Natural killer cell (primary cell): ENCODE measurements around the gene CYP4V2. TPM values are rescaled to one million over a fixed set of nuclear protein-coding genes. Genes with fewer than 3 reads are reported as not detected.

Experiments used
- ATAC-seq, 3 donors: fragments of 150-1000 bp in 2 of 3; fragments of 200-7000 bp in 1 of 3; cut with Tn5 transposase; 1 replicate in 1 of 3; 2 replicates in 2 of 3; pipeline ENCODE4 v1.10.0; 2021; ENCODE audit warnings: mild to moderate bottlenecking in 2 of 3, moderate library complexity in 2 of 3
- DNase-seq, 2 donors: peaks; one replicate each; pipeline versions ENCODE4 v3.0.0 to v3.0.0-alpha.2; 2013 to 2021; ENCODE audit warnings: mixed read lengths in 1 of 2
- H3K27ac ChIP-seq: one replicate; pipeline ENCODE4 v1.5.1; 2013; ENCODE audit warnings: mild to moderate bottlenecking, low read length
- H3K27me3 ChIP-seq: one replicate; pipeline ENCODE4 v1.6.1; 2013; ENCODE audit warnings: low read length; ENCODE audit not compliant: control insufficient read depth, insufficient read depth
- H3K36me3 ChIP-seq: one replicate; pipeline ENCODE4 v1.6.1; 2013; ENCODE audit warnings: low read length; ENCODE audit not compliant: control insufficient read depth, insufficient read depth
- H3K4me1 ChIP-seq: one replicate; pipeline ENCODE4 v1.6.1; 2013; ENCODE audit warnings: low read length; ENCODE audit not compliant: control insufficient read depth, insufficient read depth
- H3K4me3 ChIP-seq: one replicate; pipeline ENCODE4 v1.5.1; 2013; ENCODE audit warnings: low read length
- H3K9me3 ChIP-seq: one replicate; pipeline ENCODE4 v1.6.1; 2013; ENCODE audit warnings: low read length; ENCODE audit not compliant: control insufficient read depth, insufficient read depth
- H3K27ac Mint-ChIP-seq, 2 donors: one replicate each; pipeline ENCODE4 v1.8.0; 2022; ENCODE audit warnings: mild to moderate bottlenecking in 2 of 2, mixed read lengths in 2 of 2, moderate library complexity in 1 of 2
- H3K27me3 Mint-ChIP-seq, 2 donors: one replicate each; pipeline ENCODE4 v1.8.0; 2022; ENCODE audit warnings: low read depth in 2 of 2, mixed read lengths in 2 of 2
- H3K36me3 Mint-ChIP-seq: one replicate; pipeline ENCODE4 v1.8.0; 2022; ENCODE audit warnings: mixed read lengths
- H3K4me1 Mint-ChIP-seq, 2 donors: one replicate each; pipeline ENCODE4 v1.8.0; 2022; ENCODE audit warnings: mixed read lengths in 2 of 2
- H3K4me3 Mint-ChIP-seq: one replicate; pipeline ENCODE4 v1.8.0; 2022; ENCODE audit warnings: mild to moderate bottlenecking, moderate library complexity, mixed read lengths
- H3K9me3 Mint-ChIP-seq, 2 donors: one replicate each; pipeline ENCODE4 v1.8.0; 2022; ENCODE audit warnings: mixed read lengths in 2 of 2
- WGBS: methylation state at CpG from one replicate; pipeline ENCODE4 v1.1.7; 2013; ENCODE audit warnings: missing lambda C conversion rate; ENCODE audit not compliant: insufficient coverage; 5-methylcytosine and 5-hydroxymethylcytosine counted together
- intact Hi-C: fragments of 100-400 bp; cut with micrococcal nuclease; formaldehyde crosslinking; loops from one replicate; pipeline ENCODE4 v1.14.2; 2022
- total RNA-seq, 4 donors: library from RNA; stranded (reverse); fragments of 120-200 nt in 1 of 4; gene quantifications; one replicate each; pipeline versions ENCODE4 v1.2.3 to v1.2.4, GENCODE V29; 2013 to 2022
- TF ChIP-seq, protein P1 (sequence below): fragments of 200-600 bp; IDR thresholded peaks from one replicate; pipeline ENCODE4 v1.8.0; 2022; ENCODE audit warnings: antibody characterized with exemption

Gene CYP4V2
- total RNA-seq, 3 donors from 2014 or later (not counting 1 experiment from before 2014, with no cell fraction given) = 27.9 to 32.5 (median 31.7) TPM

DNA sequence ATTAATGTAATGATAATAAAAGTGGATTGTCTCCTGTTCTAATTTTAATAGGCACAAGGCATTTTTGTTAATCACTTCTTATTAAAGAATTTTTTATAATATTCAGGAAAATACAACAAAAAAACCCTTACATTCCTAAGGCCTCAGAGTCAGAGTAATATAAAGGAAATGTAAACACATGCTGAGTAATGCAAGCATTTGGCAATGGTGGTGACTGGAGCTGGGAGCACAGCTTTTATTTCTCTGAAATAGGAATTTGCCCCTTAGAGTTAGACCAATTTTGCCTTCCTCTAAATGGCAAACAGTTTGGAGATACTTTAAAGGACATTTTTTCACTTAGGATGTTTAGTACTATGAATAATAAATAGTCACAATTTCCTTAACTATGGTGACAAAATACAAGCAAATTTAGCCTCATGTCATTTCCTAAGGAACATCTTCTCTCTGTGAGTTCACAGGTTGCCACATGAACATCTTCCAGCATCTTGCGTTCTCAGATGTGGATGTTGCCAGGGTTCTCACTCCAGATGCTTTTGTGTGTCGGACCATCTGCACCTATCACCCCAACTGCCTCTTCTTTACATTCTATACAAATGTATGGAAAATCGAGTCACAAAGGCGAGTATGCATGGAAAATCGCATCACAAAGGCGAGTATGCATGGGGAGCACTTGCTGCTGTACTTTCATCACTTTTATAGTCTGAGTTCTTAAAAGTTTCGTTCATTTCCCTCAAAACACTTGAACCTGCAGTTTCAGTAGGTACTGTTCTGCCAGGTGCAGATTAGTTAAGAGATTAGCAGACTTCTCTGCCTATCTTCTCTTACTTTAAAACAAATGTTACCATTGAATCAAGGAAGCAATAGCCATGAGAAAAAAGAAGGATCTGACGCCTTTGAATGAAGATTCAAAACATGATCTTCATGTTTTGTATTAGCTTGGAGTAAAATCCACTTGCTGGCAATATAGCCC lies 58.7 kb downstream of the CYP4V2 start:
- Mint-ChIP-seq H3K36me3 (no peaks in the 10 kb centered on the region), H3K4me3 (no peak overlapping the region), H3K27ac (no peak overlapping the region), H3K9me3 (peaks cover 0 to 5% of the 10 kb centered on the region in 2 donors), H3K27me3 (no peaks in the 10 kb centered on the region), H3K4me1 (no peaks in the 10 kb centered on the region)
- no peaks in the 10 kb centered on the region for H3K27me3 ChIP-seq
- H3K4me3 ChIP-seq = no peak overlapping the region
- intact Hi-C loops = no loop called here
- DNase-seq (no peak), ATAC-seq (no peak)
- no peaks in the 10 kb centered on the region for H3K9me3 ChIP-seq
- TF ChIP-seq, protein P1, sequence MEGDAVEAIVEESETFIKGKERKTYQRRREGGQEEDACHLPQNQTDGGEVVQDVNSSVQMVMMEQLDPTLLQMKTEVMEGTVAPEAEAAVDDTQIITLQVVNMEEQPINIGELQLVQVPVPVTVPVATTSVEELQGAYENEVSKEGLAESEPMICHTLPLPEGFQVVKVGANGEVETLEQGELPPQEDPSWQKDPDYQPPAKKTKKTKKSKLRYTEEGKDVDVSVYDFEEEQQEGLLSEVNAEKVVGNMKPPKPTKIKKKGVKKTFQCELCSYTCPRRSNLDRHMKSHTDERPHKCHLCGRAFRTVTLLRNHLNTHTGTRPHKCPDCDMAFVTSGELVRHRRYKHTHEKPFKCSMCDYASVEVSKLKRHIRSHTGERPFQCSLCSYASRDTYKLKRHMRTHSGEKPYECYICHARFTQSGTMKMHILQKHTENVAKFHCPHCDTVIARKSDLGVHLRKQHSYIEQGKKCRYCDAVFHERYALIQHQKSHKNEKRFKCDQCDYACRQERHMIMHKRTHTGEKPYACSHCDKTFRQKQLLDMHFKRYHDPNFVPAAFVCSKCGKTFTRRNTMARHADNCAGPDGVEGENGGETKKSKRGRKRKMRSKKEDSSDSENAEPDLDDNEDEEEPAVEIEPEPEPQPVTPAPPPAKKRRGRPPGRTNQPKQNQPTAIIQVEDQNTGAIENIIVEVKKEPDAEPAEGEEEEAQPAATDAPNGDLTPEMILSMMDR = no peak
- no peak overlapping the region for H3K27ac ChIP-seq
- no peaks in the 10 kb centered on the region for H3K4me1 ChIP-seq
- no peaks in the 10 kb centered on the region for H3K36me3 ChIP-seq
- WGBS = 71% methylated on average over 8 of the region's 8 CpGs

DNA sequence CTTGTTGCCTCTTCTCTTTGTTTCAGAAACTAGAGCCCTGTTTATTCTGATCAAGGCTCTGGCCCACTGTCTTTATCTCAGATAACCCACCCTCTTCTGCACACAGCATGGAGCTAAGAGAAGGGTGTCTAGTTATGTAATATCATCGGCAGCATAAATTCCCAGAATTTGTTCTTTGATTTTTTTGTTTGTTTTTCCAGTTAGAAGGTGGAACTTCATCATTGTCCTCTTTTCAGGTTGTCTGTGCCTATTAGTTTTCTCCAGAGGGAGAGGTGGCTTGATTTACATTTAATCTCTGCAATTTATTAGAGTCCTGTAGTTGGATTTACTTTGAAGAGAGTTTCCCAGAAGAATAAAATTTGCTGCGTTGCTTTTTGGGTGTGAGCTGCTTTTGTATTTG lies 59.4 kb downstream of the CYP4V2 start:
- ATAC-seq (no peak), DNase-seq (no peak)
- Mint-ChIP-seq H3K4me1 (no peaks in the 10 kb centered on the region), H3K36me3 (no peaks in the 10 kb centered on the region), H3K27me3 (no peaks in the 10 kb centered on the region), H3K27ac (no peak overlapping the region), H3K4me3 (no peak overlapping the region), H3K9me3 (peaks cover 0 to 5% of the 10 kb centered on the region in 2 donors)
- intact Hi-C loops = no loop called here
- no peaks in the 10 kb centered on the region for H3K27me3 ChIP-seq
- H3K4me3 ChIP-seq = no peak overlapping the region
- TF ChIP-seq, protein P1 = no peak
- no peaks in the 10 kb centered on the region for H3K4me1 ChIP-seq
- no peaks in the 10 kb centered on the region for H3K36me3 ChIP-seq
- no peak overlapping the region for H3K27ac ChIP-seq
- WGBS = 89% methylated on average over 1 of the region's 2 CpGs
- H3K9me3 ChIP-seq = no peaks in the 10 kb centered on the region

DNA sequence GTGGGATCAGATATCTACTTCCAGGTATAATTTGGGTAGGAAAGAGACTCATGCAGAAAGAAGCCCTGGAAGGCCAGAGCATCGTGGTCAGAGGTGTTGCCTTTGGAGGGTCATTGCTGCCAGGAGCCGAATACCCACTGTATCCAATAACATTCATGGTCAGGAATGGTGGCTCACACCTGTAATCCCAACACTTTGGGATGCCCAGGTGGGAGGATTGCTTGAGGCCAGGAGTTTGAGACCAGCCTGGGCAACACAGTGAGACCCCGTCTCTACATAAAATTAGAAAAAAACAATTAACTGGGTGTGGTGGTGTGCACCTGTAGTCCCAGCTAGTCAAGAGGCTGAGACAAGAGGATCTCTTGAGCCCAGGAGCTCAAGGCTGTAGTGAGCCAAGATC lies 63.8 kb downstream of the CYP4V2 start:
- Mint-ChIP-seq H3K27ac (no peak overlapping the region), H3K9me3 (no peaks in the 10 kb centered on the region), H3K27me3 (no peaks in the 10 kb centered on the region), H3K4me1 (no peaks in the 10 kb centered on the region), H3K36me3 (no peaks in the 10 kb centered on the region), H3K4me3 (no peak overlapping the region)
- DNase-seq = no peak
- Histone ChIP-seq H3K27me3 (no peaks in the 10 kb centered on the region), H3K27ac (no peak overlapping the region), H3K4me3 (no peak overlapping the region), H3K9me3 (no peaks in the 10 kb centered on the region), H3K4me1 (no peaks in the 10 kb centered on the region), H3K36me3 (no peaks in the 10 kb centered on the region)
- ATAC-seq = no peak
- 91% methylated on average over 3 of the region's 3 CpGs for WGBS
- intact Hi-C loops = no loop called here
- TF ChIP-seq, protein P1 = no peak
